Measurements from ENCODE around the gene ZBTB45. TPM values are rescaled to one million over a fixed set of nuclear protein-coding genes. Genes with fewer than 3 reads are reported as not detected.
A peak's percentile ranks its signal among the peaks of the same experiment; 100 is the strongest.
"Not testable (repeated sequence)": the region's sequence is repeated elsewhere in the genome, so short reads cannot be mapped to it uniquely, and the experiment has no call there.

The ZBTB45 gene
- polyA plus RNA-seq, 1 experiment: 9.5 TPM

DNA sequence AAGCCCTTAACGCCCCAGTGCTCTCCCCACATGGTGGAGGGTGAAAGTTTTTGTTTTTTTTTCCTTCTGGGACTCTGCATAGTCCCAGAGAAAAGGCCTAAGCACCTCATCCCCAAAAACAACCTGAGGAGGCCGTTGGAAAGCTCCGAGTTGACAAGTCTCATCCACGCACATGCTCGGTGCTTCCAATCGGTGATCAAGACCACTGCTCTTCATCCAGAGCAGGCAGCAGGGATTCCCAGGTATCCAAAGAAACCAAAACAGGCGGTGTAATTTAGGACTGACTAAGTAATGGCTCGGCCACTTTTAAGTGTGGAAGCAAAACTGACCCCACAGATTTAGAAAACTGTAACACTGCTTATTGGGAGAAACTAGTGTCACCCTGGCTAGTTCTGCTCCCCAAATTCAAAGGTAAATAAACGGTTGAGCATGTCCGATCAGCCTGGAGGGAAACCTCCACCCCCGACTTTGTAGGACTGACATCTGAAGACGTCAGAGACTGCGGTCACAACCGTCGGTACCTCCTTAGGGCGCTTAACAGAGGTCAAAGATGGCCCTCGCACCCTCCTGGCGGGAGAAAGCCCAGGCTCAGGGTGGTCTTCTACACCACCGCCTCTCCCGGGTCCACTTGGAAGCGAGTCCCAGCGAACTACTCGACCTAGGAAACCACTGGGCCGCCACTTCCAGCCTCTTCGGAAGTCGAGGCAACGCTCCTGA lies 44.5 kb downstream of the ZBTB45 start:
- peak overlapping the region; percentile 62 for H3K4me3 ChIP-seq (ENCODE audit: low read depth, low read length)
- no peak for DNase-seq (ENCODE audit: low read depth)
- no peaks in the 10 kb centered on the region for H3K27me3 ChIP-seq (ENCODE audit: control insufficient read depth, insufficient read depth, low read length)
- TF ChIP-seq CTCF (IDR thresholded peaks at IDR 0.05; ENCODE audit: insufficient read depth, low read depth, low read length): no peak
- ChIA-PET POLR2A (no interaction called here), CTCF (no interaction called here)
- H3K36me3 ChIP-seq (ENCODE audit: control insufficient read depth, insufficient read depth, low read length): peaks cover 14% of the 10 kb centered on the region

DNA sequence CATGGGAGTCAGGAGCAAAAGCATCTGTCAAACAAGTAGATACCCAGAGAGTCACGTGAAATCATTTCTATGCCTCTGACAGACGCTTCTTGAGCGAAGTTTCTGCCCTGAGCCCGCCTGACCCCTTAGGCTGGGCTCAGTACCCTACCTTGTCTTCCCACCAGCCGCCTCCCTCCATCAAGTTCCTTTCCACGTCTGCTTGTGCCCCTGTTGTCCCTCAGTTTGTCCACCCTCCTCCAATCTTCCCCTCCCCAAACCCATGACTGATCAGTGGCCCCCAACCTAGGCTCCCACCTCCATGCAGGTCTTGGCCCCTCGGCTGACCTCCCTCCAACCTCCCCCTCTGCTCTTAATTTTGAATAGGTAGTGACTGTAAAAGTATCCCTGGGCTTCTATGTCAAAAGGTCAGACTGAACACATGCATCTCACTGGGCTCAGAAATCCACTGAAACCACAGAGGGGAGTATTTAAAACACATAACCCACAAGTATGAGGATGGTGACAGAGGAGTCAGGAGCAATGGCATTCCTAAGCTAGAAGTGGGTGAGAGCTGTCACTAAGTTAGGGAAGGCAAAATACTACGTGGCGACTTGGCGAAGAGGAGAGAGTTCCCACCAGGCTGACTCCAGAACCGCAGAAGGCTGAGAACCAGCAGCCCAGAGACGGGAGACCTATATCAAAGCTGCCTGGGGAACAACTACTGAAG lies 45.2 kb downstream of the ZBTB45 start:
- H3K4me3 ChIP-seq (ENCODE audit: low read depth, low read length): no peak overlapping the region
- POLR2A ChIA-PET: no interaction called here
- peaks cover 14% of the 10 kb centered on the region for H3K36me3 ChIP-seq (ENCODE audit: control insufficient read depth, insufficient read depth, low read length)
- H3K27me3 ChIP-seq (ENCODE audit: control insufficient read depth, insufficient read depth, low read length): no peaks in the 10 kb centered on the region
- no peak for TF ChIP-seq CTCF (IDR thresholded peaks at IDR 0.05; ENCODE audit: insufficient read depth, low read depth, low read length)
- peak; percentile 25 for DNase-seq (ENCODE audit: low read depth)
- CTCF ChIA-PET: interaction anchor here (1.6 kb wide), 1 partner anchor 45 kb away, joined by 4 read pairs; the partner anchor contains the start of gene ZBTB45

DNA sequence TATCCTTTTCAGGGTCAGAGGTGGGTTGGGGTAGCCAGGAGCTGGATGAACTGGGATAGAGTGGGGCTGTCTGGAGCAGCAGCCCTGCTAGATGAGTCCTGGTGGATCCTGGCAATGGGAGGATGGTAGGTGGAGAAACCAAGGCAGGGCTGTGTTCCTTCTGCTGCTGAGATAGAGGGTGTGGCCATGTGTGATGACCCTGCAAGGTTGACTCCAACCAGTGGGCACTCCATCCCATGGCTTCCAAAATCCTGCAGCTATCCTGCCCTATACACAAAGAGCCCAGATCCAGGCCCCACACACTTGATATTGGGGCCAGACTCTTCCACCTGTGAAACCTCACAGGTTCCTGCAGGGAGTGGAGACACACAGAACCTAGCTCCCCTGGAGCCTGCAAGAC lies 45.8 kb downstream of the ZBTB45 start:
- H3K4me3 ChIP-seq (ENCODE audit: low read depth, low read length): no peak overlapping the region
- no peak for DNase-seq (ENCODE audit: low read depth)
- H3K36me3 ChIP-seq (ENCODE audit: control insufficient read depth, insufficient read depth, low read length): peaks cover 14% of the 10 kb centered on the region
- CTCF ChIA-PET: interaction anchor here (1.6 kb wide), 1 partner anchor 46 kb away, joined by 4 read pairs; the partner anchor contains the start of gene ZBTB45
- H3K27me3 ChIP-seq (ENCODE audit: control insufficient read depth, insufficient read depth, low read length): no peaks in the 10 kb centered on the region
- TF ChIP-seq CTCF (IDR thresholded peaks at IDR 0.05; ENCODE audit: insufficient read depth, low read depth, low read length): no peak
- POLR2A ChIA-PET: no interaction called here

GRCh38 chr19:58471736-58472135 lies 47.9 kb downstream of the ZBTB45 start:
- ChIA-PET CTCF (no interaction called here), POLR2A (no interaction called here)
- no peak for DNase-seq (ENCODE audit: low read depth)

DNA sequence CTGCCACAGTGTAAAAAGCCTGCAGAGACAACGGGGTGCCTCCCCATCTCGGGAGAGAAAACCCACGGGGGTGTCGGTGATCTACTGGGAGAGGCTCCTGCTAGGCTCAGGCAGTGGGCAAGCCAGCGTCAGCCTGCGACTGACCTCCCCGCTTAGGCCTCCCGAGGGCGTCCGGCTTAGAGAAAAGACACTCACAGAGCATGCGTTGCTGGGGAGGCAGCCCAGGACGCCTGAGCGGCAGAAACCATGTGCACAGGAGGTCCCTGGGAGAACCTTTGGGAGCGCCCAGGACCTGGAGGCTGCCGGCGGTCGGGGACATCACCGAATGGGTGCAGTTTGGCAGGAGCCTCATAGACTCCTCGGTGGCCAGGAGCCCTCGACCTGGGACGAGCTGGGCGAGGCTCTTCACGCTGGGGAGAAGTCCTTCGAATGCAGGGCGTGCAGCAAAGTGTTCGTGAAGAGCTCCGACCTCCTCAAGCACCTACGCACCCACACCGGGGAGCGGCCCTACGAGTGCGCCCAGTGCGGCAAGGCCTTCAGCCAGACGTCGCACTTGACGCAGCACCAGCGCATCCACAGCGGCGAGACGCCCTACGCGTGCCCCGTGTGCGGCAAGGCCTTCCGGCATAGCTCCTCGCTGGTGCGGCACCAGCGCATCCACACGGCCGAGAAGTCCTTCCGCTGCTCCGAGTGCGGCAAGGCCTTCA lies 48.6 kb downstream of the ZBTB45 start:
- POLR2A ChIA-PET; H3K4me3 ChIP-seq (ENCODE audit: low read depth, low read length); CTCF ChIA-PET; H3K27me3 ChIP-seq (ENCODE audit: control insufficient read depth, insufficient read depth, low read length); DNase-seq (ENCODE audit: low read depth): not testable (repeated sequence)
- H3K36me3 ChIP-seq (ENCODE audit: control insufficient read depth, insufficient read depth, low read length): peaks cover 14% of the 10 kb centered on the region

More at GRCh38 chr19:58471736-58472135, 47.9 kb downstream of the ZBTB45 start:
- TF ChIP-seq CTCF (IDR thresholded peaks at IDR 0.05; ENCODE audit: insufficient read depth, low read depth, low read length): no peak
- peaks cover 14% of the 10 kb centered on the region for H3K36me3 ChIP-seq (ENCODE audit: control insufficient read depth, insufficient read depth, low read length)
- H3K4me3 ChIP-seq (ENCODE audit: low read depth, low read length): no peak overlapping the region
- no peaks in the 10 kb centered on the region for H3K27me3 ChIP-seq (ENCODE audit: control insufficient read depth, insufficient read depth, low read length)

Measured in BJ (cell line).